SK-N-MC (cell line): Measurements from ENCODE around the gene FAM53C.
"Not testable (repeated sequence)": the region's sequence is repeated elsewhere in the genome, so short reads cannot be mapped to it uniquely, and the experiment has no call there.

Experiments
- DNase-seq: peaks from one replicate; pipeline ENCODE4 v3.0.0-alpha.2; 2011; ENCODE audit warnings: low read depth, low spot score
- H3K27ac ChIP-seq: fragments of 200-600 bp; sonication (generic); 2 replicates; pipeline ENCODE4 v1.5.1; 2016; ENCODE audit warnings: mixed run types
- H3K36me3 ChIP-seq: fragments of 200-600 bp; sonication (generic); 2 replicates; pipeline ENCODE4 v1.6.1; 2017; ENCODE audit warnings: antibody characterized with exemption, low read length, mixed read lengths; ENCODE audit not compliant: insufficient read depth
- H3K4me3 ChIP-seq: fragments of 200-600 bp; sonication (generic); 2 replicates; pipeline ENCODE4 v1.5.1; 2016
- H3K9ac ChIP-seq: fragments of 200-600 bp; sonication (generic); 2 replicates; pipeline ENCODE4 v1.8.0; 2017; ENCODE audit warnings: mixed run types, mixed read lengths; ENCODE audit not compliant: insufficient read length
- H3K9me3 ChIP-seq: fragments of 200-600 bp; sonication (generic); 2 replicates; pipeline ENCODE4 v1.6.1; 2017; ENCODE audit warnings: low read depth, mild to moderate bottlenecking, antibody characterized with exemption, low read length, moderate library complexity, mixed read lengths
- EZH2 ChIP-seq: fragments of 200-600 bp; sonication (generic); IDR thresholded peaks from one replicate; pipeline ENCODE4 v1.6.1; 2017; ENCODE audit warnings: antibody characterized with exemption
- FOXP2 ChIP-seq: optimal IDR thresholded peaks from 2 replicates; pipeline ENCODE3; 2011; ENCODE audit warnings: mild to moderate bottlenecking, moderate library complexity; ENCODE audit not compliant: insufficient read depth; ENCODE audit errors: extremely low read length, control extremely low read depth
- POLR2AphosphoS5 ChIP-seq: IDR thresholded peaks from 2 replicates; pipeline ENCODE4 v1.6.1; 2012; ENCODE audit warnings: mild to moderate bottlenecking, low read depth, low read length, borderline replicate concordance

FAM53C gene

DNA sequence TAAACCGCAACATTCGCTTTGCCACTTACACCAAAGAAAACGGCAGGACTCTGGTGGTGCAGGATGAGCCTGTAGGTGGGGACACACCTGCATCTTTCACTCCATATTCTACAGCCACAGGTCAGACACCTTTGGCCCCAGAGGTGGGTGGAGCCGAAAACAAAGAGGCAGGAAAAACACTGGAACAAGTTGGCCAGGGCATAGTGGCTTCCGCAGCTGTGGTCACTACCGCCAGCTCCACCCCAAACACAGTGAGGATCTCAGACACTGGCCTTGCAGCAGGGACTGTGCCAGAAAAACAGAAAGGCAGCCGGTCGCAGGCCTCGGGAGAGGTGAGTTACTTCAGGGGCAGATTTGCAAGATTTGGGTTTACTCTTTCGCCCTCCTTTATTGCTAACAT, 48.2 kb downstream of the FAM53C start:
- no peak overlapping the region for H3K9ac ChIP-seq
- no peak for DNase-seq
- no peaks in the 10 kb centered on the region for H3K9me3 ChIP-seq
- H3K27ac ChIP-seq: no peak overlapping the region
- TF ChIP-seq POLR2AphosphoS5 (no peak), FOXP2 (no peak), EZH2 (no peak)
- peaks cover 43% of the 10 kb centered on the region for H3K36me3 ChIP-seq
- no peak overlapping the region for H3K4me3 ChIP-seq

DNA sequence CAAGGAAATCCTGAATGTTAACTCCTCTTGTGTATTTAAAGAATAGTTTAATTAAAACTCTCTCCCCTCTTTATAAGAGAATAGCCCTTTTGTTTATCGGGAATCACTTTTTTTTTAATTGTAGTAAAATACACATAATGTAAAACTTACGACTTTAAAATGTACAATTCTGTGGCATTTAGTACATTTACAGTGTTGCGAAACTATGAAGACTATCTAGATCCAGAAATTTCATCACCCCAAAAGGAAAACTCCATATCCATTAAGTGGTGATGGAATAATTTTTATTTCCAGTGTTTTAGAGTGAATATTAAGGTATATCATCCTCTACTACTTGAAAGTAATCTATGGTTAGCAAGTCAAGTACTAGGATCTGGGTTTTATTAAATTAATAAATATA, 51.3 kb downstream of the FAM53C start:
- peaks cover 56% of the 10 kb centered on the region for H3K36me3 ChIP-seq
- no peak for TF ChIP-seq POLR2AphosphoS5
- no peak for TF ChIP-seq FOXP2
- TF ChIP-seq EZH2: no peak
- no peak for DNase-seq

GRCh38 chr5:138389911-138390310, 51.8 kb downstream of the FAM53C start:
- not testable (repeated sequence) for H3K9me3 ChIP-seq, H3K9ac ChIP-seq, H3K4me3 ChIP-seq, H3K27ac ChIP-seq, DNase-seq
- peaks cover 62% of the 10 kb centered on the region for H3K36me3 ChIP-seq

More for the DNA sequence above, 51.3 kb downstream of the FAM53C start:
- H3K9me3 ChIP-seq: no peaks in the 10 kb centered on the region
- H3K4me3 ChIP-seq: no peak overlapping the region
- H3K9ac ChIP-seq: no peak overlapping the region
- H3K27ac ChIP-seq: no peak overlapping the region

- H3K36me3 ChIP-seq: peaks cover 52% of the 10 kb centered on the region
- no peak overlapping the region for H3K4me3 ChIP-seq
Measured at GRCh38 chr5:138391859-138392386, 53.9 kb downstream of the FAM53C start.

More at GRCh38 chr5:138391859-138392386, 53.9 kb downstream of the FAM53C start:
- TF ChIP-seq EZH2 (no peak), POLR2AphosphoS5 (no peak), FOXP2 (no peak)
- no peak for DNase-seq
- H3K9me3 ChIP-seq: no peaks in the 10 kb centered on the region
- H3K9ac ChIP-seq: no peak overlapping the region
- no peak overlapping the region for H3K27ac ChIP-seq
